Measurements from ENCODE around the gene CMTM8. TPM values are rescaled to one million over a fixed set of nuclear protein-coding genes. Genes with fewer than 3 reads are reported as not detected.

CMTM8 gene
- total and polyA plus RNA-seq, 2 of the 8 experiments (the other 6 are each of a cell fraction or from before 2014, with no cell fraction given) = 10.5 to 22.4 TPM

GRCh38 chr3:32238453-32239306 lies at the start of gene CMTM8 (continued):
- TF ChIP-seq, protein P1, sequence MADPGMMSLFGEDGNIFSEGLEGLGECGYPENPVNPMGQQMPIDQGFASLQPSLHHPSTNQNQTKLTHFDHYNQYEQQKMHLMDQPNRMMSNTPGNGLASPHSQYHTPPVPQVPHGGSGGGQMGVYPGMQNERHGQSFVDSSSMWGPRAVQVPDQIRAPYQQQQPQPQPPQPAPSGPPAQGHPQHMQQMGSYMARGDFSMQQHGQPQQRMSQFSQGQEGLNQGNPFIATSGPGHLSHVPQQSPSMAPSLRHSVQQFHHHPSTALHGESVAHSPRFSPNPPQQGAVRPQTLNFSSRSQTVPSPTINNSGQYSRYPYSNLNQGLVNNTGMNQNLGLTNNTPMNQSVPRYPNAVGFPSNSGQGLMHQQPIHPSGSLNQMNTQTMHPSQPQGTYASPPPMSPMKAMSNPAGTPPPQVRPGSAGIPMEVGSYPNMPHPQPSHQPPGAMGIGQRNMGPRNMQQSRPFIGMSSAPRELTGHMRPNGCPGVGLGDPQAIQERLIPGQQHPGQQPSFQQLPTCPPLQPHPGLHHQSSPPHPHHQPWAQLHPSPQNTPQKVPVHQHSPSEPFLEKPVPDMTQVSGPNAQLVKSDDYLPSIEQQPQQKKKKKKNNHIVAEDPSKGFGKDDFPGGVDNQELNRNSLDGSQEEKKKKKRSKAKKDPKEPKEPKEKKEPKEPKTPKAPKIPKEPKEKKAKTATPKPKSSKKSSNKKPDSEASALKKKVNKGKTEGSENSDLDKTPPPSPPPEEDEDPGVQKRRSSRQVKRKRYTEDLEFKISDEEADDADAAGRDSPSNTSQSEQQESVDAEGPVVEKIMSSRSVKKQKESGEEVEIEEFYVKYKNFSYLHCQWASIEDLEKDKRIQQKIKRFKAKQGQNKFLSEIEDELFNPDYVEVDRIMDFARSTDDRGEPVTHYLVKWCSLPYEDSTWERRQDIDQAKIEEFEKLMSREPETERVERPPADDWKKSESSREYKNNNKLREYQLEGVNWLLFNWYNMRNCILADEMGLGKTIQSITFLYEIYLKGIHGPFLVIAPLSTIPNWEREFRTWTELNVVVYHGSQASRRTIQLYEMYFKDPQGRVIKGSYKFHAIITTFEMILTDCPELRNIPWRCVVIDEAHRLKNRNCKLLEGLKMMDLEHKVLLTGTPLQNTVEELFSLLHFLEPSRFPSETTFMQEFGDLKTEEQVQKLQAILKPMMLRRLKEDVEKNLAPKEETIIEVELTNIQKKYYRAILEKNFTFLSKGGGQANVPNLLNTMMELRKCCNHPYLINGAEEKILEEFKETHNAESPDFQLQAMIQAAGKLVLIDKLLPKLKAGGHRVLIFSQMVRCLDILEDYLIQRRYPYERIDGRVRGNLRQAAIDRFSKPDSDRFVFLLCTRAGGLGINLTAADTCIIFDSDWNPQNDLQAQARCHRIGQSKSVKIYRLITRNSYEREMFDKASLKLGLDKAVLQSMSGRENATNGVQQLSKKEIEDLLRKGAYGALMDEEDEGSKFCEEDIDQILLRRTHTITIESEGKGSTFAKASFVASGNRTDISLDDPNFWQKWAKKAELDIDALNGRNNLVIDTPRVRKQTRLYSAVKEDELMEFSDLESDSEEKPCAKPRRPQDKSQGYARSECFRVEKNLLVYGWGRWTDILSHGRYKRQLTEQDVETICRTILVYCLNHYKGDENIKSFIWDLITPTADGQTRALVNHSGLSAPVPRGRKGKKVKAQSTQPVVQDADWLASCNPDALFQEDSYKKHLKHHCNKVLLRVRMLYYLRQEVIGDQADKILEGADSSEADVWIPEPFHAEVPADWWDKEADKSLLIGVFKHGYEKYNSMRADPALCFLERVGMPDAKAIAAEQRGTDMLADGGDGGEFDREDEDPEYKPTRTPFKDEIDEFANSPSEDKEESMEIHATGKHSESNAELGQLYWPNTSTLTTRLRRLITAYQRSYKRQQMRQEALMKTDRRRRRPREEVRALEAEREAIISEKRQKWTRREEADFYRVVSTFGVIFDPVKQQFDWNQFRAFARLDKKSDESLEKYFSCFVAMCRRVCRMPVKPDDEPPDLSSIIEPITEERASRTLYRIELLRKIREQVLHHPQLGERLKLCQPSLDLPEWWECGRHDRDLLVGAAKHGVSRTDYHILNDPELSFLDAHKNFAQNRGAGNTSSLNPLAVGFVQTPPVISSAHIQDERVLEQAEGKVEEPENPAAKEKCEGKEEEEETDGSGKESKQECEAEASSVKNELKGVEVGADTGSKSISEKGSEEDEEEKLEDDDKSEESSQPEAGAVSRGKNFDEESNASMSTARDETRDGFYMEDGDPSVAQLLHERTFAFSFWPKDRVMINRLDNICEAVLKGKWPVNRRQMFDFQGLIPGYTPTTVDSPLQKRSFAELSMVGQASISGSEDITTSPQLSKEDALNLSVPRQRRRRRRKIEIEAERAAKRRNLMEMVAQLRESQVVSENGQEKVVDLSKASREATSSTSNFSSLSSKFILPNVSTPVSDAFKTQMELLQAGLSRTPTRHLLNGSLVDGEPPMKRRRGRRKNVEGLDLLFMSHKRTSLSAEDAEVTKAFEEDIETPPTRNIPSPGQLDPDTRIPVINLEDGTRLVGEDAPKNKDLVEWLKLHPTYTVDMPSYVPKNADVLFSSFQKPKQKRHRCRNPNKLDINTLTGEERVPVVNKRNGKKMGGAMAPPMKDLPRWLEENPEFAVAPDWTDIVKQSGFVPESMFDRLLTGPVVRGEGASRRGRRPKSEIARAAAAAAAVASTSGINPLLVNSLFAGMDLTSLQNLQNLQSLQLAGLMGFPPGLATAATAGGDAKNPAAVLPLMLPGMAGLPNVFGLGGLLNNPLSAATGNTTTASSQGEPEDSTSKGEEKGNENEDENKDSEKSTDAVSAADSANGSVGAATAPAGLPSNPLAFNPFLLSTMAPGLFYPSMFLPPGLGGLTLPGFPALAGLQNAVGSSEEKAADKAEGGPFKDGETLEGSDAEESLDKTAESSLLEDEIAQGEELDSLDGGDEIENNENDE (IDR thresholded peaks at IDR 0.05; ENCODE audit: insufficient replicate concordance, low read length) = no peak
- TF ChIP-seq GTF2F1 (IDR thresholded peaks at IDR 0.05; ENCODE audit: borderline replicate concordance, low read depth, low read length) (no peak), ZNF274 (IDR thresholded peaks at IDR 0.05; ENCODE audit: borderline replicate concordance, extremely low read depth, low read length) (no peak), KDM5A (IDR thresholded peaks at IDR 0.05; ENCODE audit: low read length) (no peak), ATF3 (IDR thresholded peaks at IDR 0.05; ENCODE audit: insufficient read depth, low read depth, low read length) (no peak), NRF1 (IDR thresholded peaks at IDR 0.05; ENCODE audit: low read depth, low read length) (no peak), SP2 (IDR thresholded peaks at IDR 0.05; ENCODE audit: low read length) (no peak), POLR2AphosphoS5 (IDR thresholded peaks at IDR 0.05; ENCODE audit: low read depth, low read length) (no peak), CHD2 (IDR thresholded peaks at IDR 0.05; ENCODE audit: low read length) (no peak), TBP (IDR thresholded peaks at IDR 0.05; ENCODE audit: low read depth, low read length) (no peak; the same call in 1 of the 2 replicates)
